ENCODE data around the gene DMWD. TPM values are rescaled to one million over a fixed set of nuclear protein-coding genes. Genes with fewer than 3 reads are reported as not detected.
A peak's percentile ranks its signal among the peaks of the same experiment; 100 is the strongest.

The DMWD gene
- total and polyA plus RNA-seq, 2 of the 13 experiments (the other 11 are each of a cell fraction or from before 2014, with no cell fraction given): 10.3 to 14.9 TPM

GRCh38 chr19:45767881-45768654 is 24.6 kb downstream of the DMWD start (continued):
- TF ChIP-seq NCOR1 (IDR thresholded peaks at IDR 0.05; ENCODE audit: borderline replicate concordance, low read length) (no peak), CSRNP2 (CRISPR knock-in tag; conservative IDR thresholded peaks at IDR 0.05; ENCODE audit: low read depth) (no peak), SIN3B (IDR thresholded peaks at IDR 0.05; ENCODE audit: low read length) (no peak), KDM5A (IDR thresholded peaks at IDR 0.05; ENCODE audit: borderline replicate concordance, low read length) (no peak), ATM (IDR thresholded peaks at IDR 0.05; ENCODE audit: borderline replicate concordance) (no peak), ASH2L (IDR thresholded peaks at IDR 0.05; ENCODE audit: insufficient read length, low read depth, low read length) (no peak), ZNF772 (CRISPR knock-in tag; IDR thresholded peaks at IDR 0.05) (no peak), NR2F1 (CRISPR knock-in tag; IDR thresholded peaks at IDR 0.05) (no peak), MED1 (CRISPR knock-in tag; IDR thresholded peaks at IDR 0.05) (peak; percentile 58), EHMT2 (IDR thresholded peaks at IDR 0.05; ENCODE audit: borderline replicate concordance, low read depth, low read length) (no peak), REST (IDR thresholded peaks at IDR 0.05; ENCODE audit: borderline replicate concordance in 1 of 2, low read depth in 1 of 2, low read length in 2 of 2) (no peak), ARID2 (CRISPR knock-in tag; IDR thresholded peaks at IDR 0.05; ENCODE audit: borderline replicate concordance) (peak; percentile 89), ZNF879 (CRISPR knock-in tag; IDR thresholded peaks at IDR 0.05) (no peak), MLLT10 (CRISPR knock-in tag; IDR thresholded peaks at IDR 0.05) (no peak), NKX3-1 (CRISPR knock-in tag; IDR thresholded peaks at IDR 0.05) (no peak), ZNF367 (CRISPR knock-in tag; IDR thresholded peaks at IDR 0.05; ENCODE audit: borderline replicate concordance) (no peak)
